H54 (cell line): ENCODE data around the gene RPA1.

ENCODE experiments used
- DNase-seq: peaks from one replicate; pipeline ENCODE4 v3.0.0; 2011; ENCODE audit warnings: low spot score, mixed read lengths; ENCODE audit not compliant: insufficient read length
- FAIRE-seq: peaks from 3 replicates; lab custom pipeline; 2011; peaks lifted over from hg19 to GRCh38; lab: Jason Lieb, UNC
- POLR2A ChIP-seq: IDR thresholded peaks from 2 replicates; pipeline ENCODE4 v1.6.1; 2011; ENCODE audit warnings: low read depth, mild to moderate bottlenecking, low read length

The RPA1 gene

GRCh38 chr17:1916963-1917715 is 87.3 kb downstream of the RPA1 start:
- no peak for TF ChIP-seq POLR2A
- no peak for FAIRE-seq
- DNase-seq: no peak

- no peak for FAIRE-seq
Measured at GRCh38 chr17:1918346-1919162, 88.7 kb downstream of the RPA1 start.

GRCh38 chr17:1919201-1919600 is 89.4 kb downstream of the RPA1 start:
- FAIRE-seq: no peak
- DNase-seq: no peak
- TF ChIP-seq POLR2A: no peak

More at GRCh38 chr17:1918346-1919162, 88.7 kb downstream of the RPA1 start:
- no peak for DNase-seq
- TF ChIP-seq POLR2A: no peak

GRCh38 chr17:1920948-1921351 is 91.1 kb downstream of the RPA1 start:
- FAIRE-seq: no peak
- DNase-seq: no peak
- TF ChIP-seq POLR2A: no peak

- FAIRE-seq (no peak), DNase-seq (no peak)
- no peak for TF ChIP-seq POLR2A
Measured at GRCh38 chr17:1928976-1929375, 99.2 kb downstream of the RPA1 start.

- DNase-seq (no peak), FAIRE-seq (no peak)
- TF ChIP-seq POLR2A: no peak
Measured at GRCh38 chr17:1930337-1930645, 100.5 kb downstream of the RPA1 start.

GRCh38 chr17:1931844-1932579 is 102.2 kb downstream of the RPA1 start:
- TF ChIP-seq POLR2A: no peak
- FAIRE-seq (no peak), DNase-seq (no peak)

GRCh38 chr17:1933875-1934715 is 104.3 kb downstream of the RPA1 start:
- DNase-seq (no peak), FAIRE-seq (no peak)
- no peak for TF ChIP-seq POLR2A

- TF ChIP-seq POLR2A: no peak
- DNase-seq: no peak
- no peak for FAIRE-seq
Measured at GRCh38 chr17:1934901-1935300, 105.1 kb downstream of the RPA1 start.

- DNase-seq (no peak), FAIRE-seq (no peak)
- TF ChIP-seq POLR2A: no peak
Measured at GRCh38 chr17:1936766-1937165, 107.0 kb downstream of the RPA1 start.

GRCh38 chr17:1937461-1937860 is 107.7 kb downstream of the RPA1 start:
- no peak for DNase-seq
- FAIRE-seq: no peak
- TF ChIP-seq POLR2A: no peak

- TF ChIP-seq POLR2A: no peak
- FAIRE-seq (no peak), DNase-seq (no peak)
Measured at GRCh38 chr17:1939981-1940809, 110.4 kb downstream of the RPA1 start.

- no peak for FAIRE-seq
- no peak for TF ChIP-seq POLR2A
Measured at GRCh38 chr17:1940810-1941185, 111.0 kb downstream of the RPA1 start.

More at GRCh38 chr17:1940810-1941185, 111.0 kb downstream of the RPA1 start:
- no peak for DNase-seq
